ENCODE data around the gene USP15. TPM values are rescaled to one million over a fixed set of nuclear protein-coding genes. Genes with fewer than 3 reads are reported as not detected.

The USP15 gene
- total and polyA plus RNA-seq, 2 of the 4 experiments (the other 2 are of a cell fraction): 28.5 to 49.6 TPM

DNA sequence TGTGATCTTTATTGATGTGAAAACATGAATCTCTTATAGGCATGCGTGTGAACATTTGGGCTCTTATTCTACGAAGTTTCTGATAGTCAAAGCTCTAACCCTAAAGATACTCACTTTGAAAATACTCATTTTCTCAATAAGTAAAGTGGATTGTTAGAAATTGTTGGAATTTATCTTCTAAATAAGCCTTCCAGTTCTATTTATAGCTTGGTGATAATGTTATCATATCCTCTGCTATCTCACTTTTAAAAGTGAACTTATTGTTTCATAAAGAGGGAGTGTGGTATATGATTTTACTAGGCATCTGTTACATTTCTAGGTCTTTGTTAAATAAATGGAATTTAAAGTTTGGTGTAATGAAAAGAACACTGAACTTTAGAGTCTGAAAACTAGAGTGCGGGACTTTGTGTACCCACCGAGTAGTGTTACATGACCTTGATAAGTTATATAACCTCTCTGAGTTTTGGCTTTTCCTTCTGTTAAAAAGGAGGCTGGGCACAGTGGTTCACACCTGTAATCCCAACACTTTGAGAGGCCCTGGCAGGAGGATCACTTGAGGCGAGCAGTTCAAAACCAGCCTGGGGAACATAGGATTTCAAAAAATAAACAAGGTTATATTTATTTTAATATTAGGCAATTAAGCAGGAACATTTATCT lies 13.6 kb downstream of the USP15 start:
- H2BK20ac ChIP-seq (ENCODE audit: low read depth, low read length): no peak overlapping the region
- peaks cover 53% of the 10 kb centered on the region for H4K20me1 ChIP-seq (ENCODE audit: insufficient read depth, low read length)
- peaks cover 3% of the 10 kb centered on the region; the same call in 1 of the 2 replicates for H3K9me1 ChIP-seq (ENCODE audit: insufficient read depth, low read length)
- H3K4ac ChIP-seq (ENCODE audit: low read depth, low read length): no peak overlapping the region
- H4K5ac ChIP-seq (ENCODE audit: low read depth, low read length): no peak overlapping the region
- peak overlapping the region; percentile 29 for H2BK5ac ChIP-seq (ENCODE audit: low read depth, low read length, poor library complexity, severe bottlenecking)
- intact Hi-C loops (cut with micrococcal nuclease) (no loop called here), dilution Hi-C loops (cut with HindIII; ENCODE audit: low sequenced_read_pairs, unreplicated experiment) (no loop called here), in situ Hi-C loops (cut with MboI; ENCODE audit: low sequenced_read_pairs) (no loop called here)
- DNase-seq (no peak), ATAC-seq (ENCODE audit: low read depth) (no peak)
- no peak overlapping the region for H2AFZ ChIP-seq (replicated peaks; ENCODE audit: low read length, poor library complexity)
- H3K4me1 ChIP-seq (ENCODE audit: control insufficient read depth, insufficient read depth, low read length): peaks cover 5% of the 10 kb centered on the region; the same call in 1 of the 2 replicates
- WGBS, 2 experiments (ENCODE audit: extremely low coverage in 2 of 2, insufficient read length in 1 of 2): 100% methylated on average over 1 of the region's 5 CpGs; no CpG with 5 or more reads in 1 of the 2 experiments
- no peak overlapping the region for H2BK15ac ChIP-seq (ENCODE audit: low read depth, low read length)
- no peaks in the 10 kb centered on the region for H3K9me3 ChIP-seq (ENCODE audit: control insufficient read depth, insufficient read depth, low read length)
- 0 out of 2 replicates have a peak overlapping the region, but pooled peaks have one; percentile 35 for H3K14ac ChIP-seq (replicated peaks; ENCODE audit: low read depth, low read length)
- H3K18ac ChIP-seq (ENCODE audit: low read depth, low read length): no peak overlapping the region
- no peak overlapping the region for H3K23ac ChIP-seq (ENCODE audit: low read depth, low read length)
- POLR2A ChIA-PET (ENCODE audit: unreplicated experiment): interaction anchor here (0.7 kb wide), 1 partner anchor 8 kb away, joined by 8 read pairs; no protein-coding TSS in a partner anchor
- no peak overlapping the region for H4K8ac ChIP-seq (ENCODE audit: low read depth in 2 of 2, low read length in 2 of 2)
- no peak overlapping the region for H2AK5ac ChIP-seq (ENCODE audit: low read depth, low read length)
- H4K91ac ChIP-seq (ENCODE audit: insufficient read depth, low read depth, low read length): no peak overlapping the region
- no TSS peak for BruUV-seq (replicated peaks)
- TF ChIP-seq FOS (IDR thresholded peaks at IDR 0.05; ENCODE audit: low read depth, low read length): no peak
- TF ChIP-seq, protein P1, sequence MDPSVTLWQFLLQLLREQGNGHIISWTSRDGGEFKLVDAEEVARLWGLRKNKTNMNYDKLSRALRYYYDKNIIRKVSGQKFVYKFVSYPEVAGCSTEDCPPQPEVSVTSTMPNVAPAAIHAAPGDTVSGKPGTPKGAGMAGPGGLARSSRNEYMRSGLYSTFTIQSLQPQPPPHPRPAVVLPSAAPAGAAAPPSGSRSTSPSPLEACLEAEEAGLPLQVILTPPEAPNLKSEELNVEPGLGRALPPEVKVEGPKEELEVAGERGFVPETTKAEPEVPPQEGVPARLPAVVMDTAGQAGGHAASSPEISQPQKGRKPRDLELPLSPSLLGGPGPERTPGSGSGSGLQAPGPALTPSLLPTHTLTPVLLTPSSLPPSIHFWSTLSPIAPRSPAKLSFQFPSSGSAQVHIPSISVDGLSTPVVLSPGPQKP (IDR thresholded peaks at IDR 0.05; ENCODE audit: borderline replicate concordance, low read depth, low read length): no peak
- no peak overlapping the region for H3K27ac ChIP-seq (ENCODE audit: insufficient read depth, low read length)
- H3K79me1 ChIP-seq (ENCODE audit: low read depth in 1 of 2, low read length in 2 of 2): peaks cover 16 to 55% of the 10 kb centered on the region in 2 experiments
- H3K27me3 ChIP-seq (ENCODE audit: control insufficient read depth, insufficient read depth, low read length): no peaks in the 10 kb centered on the region
- CTCF ChIA-PET: no interaction called here
- no peak overlapping the region for H3K4me3 ChIP-seq (ENCODE audit: insufficient read depth, low read depth, low read length)
- peak overlapping the region; percentile 33 for H3K4me2 ChIP-seq (ENCODE audit: low read depth, low read length)
- H3K36me3 ChIP-seq (ENCODE audit: control insufficient read depth, insufficient read depth, low read length): no peaks in the 10 kb centered on the region
- H2BK120ac ChIP-seq (ENCODE audit: low read depth, low read length): no peak overlapping the region
- H3K56ac ChIP-seq (ENCODE audit: extremely low read depth, insufficient read depth, low read length): no peak overlapping the region
- no peak overlapping the region for H2AK9ac ChIP-seq (replicated peaks; ENCODE audit: low read depth, low read length, poor library complexity)
- no peak overlapping the region for H3K9ac ChIP-seq (ENCODE audit: low read depth, low read length)

Measured in IMR-90 (cell line).